ENCODE results near the gene LYZ. TPM values are rescaled to one million over a fixed set of nuclear protein-coding genes. Genes with fewer than 3 reads are reported as not detected.

The LYZ gene
- not detected in 2 replicates for total RNA-seq (2021)
- long read RNA-seq = 0 reads

- H3K27me3 ChIP-seq (ENCODE audit: insufficient read depth, low read length) = no peaks in the 10 kb centered on the region
- H4K5ac ChIP-seq (ENCODE audit: insufficient read length, low read depth, low read length) = no peak within 1 kb of the TSS
- no peaks in the 10 kb centered on the region for H3K79me2 ChIP-seq (ENCODE audit: insufficient read depth, low read length)
- no peaks in the 10 kb centered on the region for H3K27me3 Mint-ChIP-seq (ENCODE audit: low read depth)
- H3K4ac ChIP-seq (ENCODE audit: low read depth, low read length) = no peak within 1 kb of the TSS
- H3K18ac ChIP-seq (ENCODE audit: insufficient read length, low read depth, low read length) = no peak within 1 kb of the TSS
- no peak for DNase-seq
- no peaks in the 10 kb centered on the region for H4K20me1 ChIP-seq (ENCODE audit: control insufficient read depth, insufficient read depth, insufficient read length)
- H3K23me2 ChIP-seq (ENCODE audit: insufficient read length, low read depth, low read length, poor library complexity, severe bottlenecking) = no peaks in the 10 kb centered on the region
- H2BK5ac ChIP-seq (ENCODE audit: insufficient read length, low read length) = no peak within 1 kb of the TSS
- H2BK20ac ChIP-seq (ENCODE audit: low read depth, low read length, poor library complexity, severe bottlenecking) = no peak within 1 kb of the TSS
- H3K4me2 ChIP-seq (ENCODE audit: insufficient read depth, insufficient read length, low read length) = no peak within 1 kb of the TSS
- no peak within 1 kb of the TSS for H4K91ac ChIP-seq (ENCODE audit: insufficient read length, low read depth, low read length)
- H3K14ac ChIP-seq (ENCODE audit: insufficient read depth, low read length) = no peak within 1 kb of the TSS
- H2BK12ac ChIP-seq (ENCODE audit: insufficient read length, low read depth, low read length) = no peak within 1 kb of the TSS
- no peaks in the 10 kb centered on the region for H3K9me3 Mint-ChIP-seq
- TF ChIP-seq, protein P1, sequence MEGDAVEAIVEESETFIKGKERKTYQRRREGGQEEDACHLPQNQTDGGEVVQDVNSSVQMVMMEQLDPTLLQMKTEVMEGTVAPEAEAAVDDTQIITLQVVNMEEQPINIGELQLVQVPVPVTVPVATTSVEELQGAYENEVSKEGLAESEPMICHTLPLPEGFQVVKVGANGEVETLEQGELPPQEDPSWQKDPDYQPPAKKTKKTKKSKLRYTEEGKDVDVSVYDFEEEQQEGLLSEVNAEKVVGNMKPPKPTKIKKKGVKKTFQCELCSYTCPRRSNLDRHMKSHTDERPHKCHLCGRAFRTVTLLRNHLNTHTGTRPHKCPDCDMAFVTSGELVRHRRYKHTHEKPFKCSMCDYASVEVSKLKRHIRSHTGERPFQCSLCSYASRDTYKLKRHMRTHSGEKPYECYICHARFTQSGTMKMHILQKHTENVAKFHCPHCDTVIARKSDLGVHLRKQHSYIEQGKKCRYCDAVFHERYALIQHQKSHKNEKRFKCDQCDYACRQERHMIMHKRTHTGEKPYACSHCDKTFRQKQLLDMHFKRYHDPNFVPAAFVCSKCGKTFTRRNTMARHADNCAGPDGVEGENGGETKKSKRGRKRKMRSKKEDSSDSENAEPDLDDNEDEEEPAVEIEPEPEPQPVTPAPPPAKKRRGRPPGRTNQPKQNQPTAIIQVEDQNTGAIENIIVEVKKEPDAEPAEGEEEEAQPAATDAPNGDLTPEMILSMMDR (conservative IDR thresholded peaks at IDR 0.05) = no peak
- H3T11ph ChIP-seq (ENCODE audit: low read length) = peak within 1 kb of the TSS; percentile 6
- no peaks in the 10 kb centered on the region for H3K36me3 Mint-ChIP-seq (ENCODE audit: insufficient read depth in 1 of 3, low read depth in 3 of 3)
- H2BK15ac ChIP-seq (ENCODE audit: low read depth, low read length) = no peak within 1 kb of the TSS
- no peak within 1 kb of the TSS for H3K9ac ChIP-seq (ENCODE audit: extremely low read depth, insufficient read length, low read length)
- no peak within 1 kb of the TSS for H2AFZ ChIP-seq (ENCODE audit: low read length)
- WGBS (ENCODE audit: extremely low coverage, insufficient read length, low lambda C conversion rate) = no CpG with 5 or more reads among the region's 4 CpGs
- H3K27ac ChIP-seq (ENCODE audit: insufficient read length, low read depth, low read length) = no peak within 1 kb of the TSS
- H2AK5ac ChIP-seq (ENCODE audit: insufficient read length, low read length) = no peak within 1 kb of the TSS
- H3K27ac Mint-ChIP-seq = no peak within 1 kb of the TSS; a peak in 1 of 7 replicates
- H2BK120ac ChIP-seq (ENCODE audit: low read depth, low read length, poor library complexity, severe bottlenecking) = no peak within 1 kb of the TSS
- H3K4me3 Mint-ChIP-seq = no peak within 1 kb of the TSS
- no peak within 1 kb of the TSS for H4K8ac ChIP-seq (replicated peaks; ENCODE audit: insufficient read length, low read depth, low read length)
- H3K4me1 Mint-ChIP-seq = no peaks in the 10 kb centered on the region
- no peak within 1 kb of the TSS for H3K56ac ChIP-seq (ENCODE audit: insufficient read length, low read depth, low read length)
- H3K9me3 ChIP-seq (ENCODE audit: control insufficient read depth, low read depth, low read length) = no peaks in the 10 kb centered on the region
- H3K4me1 ChIP-seq (ENCODE audit: insufficient read depth, low read length) = no peaks in the 10 kb centered on the region
- H3K23ac ChIP-seq (ENCODE audit: insufficient read length, low read depth, low read length) = no peak within 1 kb of the TSS
- H3K79me1 ChIP-seq (ENCODE audit: insufficient read depth, low read depth, low read length, poor library complexity, severe bottlenecking) = no peaks in the 10 kb centered on the region
Observed at GRCh38 chr12:69348162-69348938, at the start of gene LYZ. Gene LYZ, plus strand, starts transcription at chr12:69348381. Its CDS starts 28 bp downstream, at chr12:69348409.
